HEK293T (cell line): ENCODE data around the gene RMDN2.

Experiments used
- ARNT ChIP-seq: fragments of 450-650 bp; IDR thresholded peaks from 2 replicates; pipeline ENCODE4 v1.6.1; 2017; ENCODE audit warnings: mild to moderate bottlenecking
- BHLHE40 ChIP-seq: fragments of 450-650 bp; IDR thresholded peaks from 2 replicates; pipeline ENCODE4 v1.6.1; 2016; ENCODE audit warnings: mild to moderate bottlenecking, moderate library complexity, borderline replicate concordance
- ELF4 ChIP-seq: fragments of 450-650 bp; IDR thresholded peaks from 2 replicates; pipeline ENCODE4 v1.6.1; 2017; ENCODE audit warnings: antibody characterized with exemption
- FOXA1 ChIP-seq: fragments of 450-650 bp; IDR thresholded peaks from 2 replicates; pipeline ENCODE4 v1.6.1; 2016; ENCODE audit warnings: mild to moderate bottlenecking
- FOXK2 ChIP-seq: fragments of 450-650 bp; IDR thresholded peaks from 2 replicates; pipeline ENCODE4 v1.6.1; 2016; ENCODE audit warnings: mild to moderate bottlenecking
- FOXM1 ChIP-seq: fragments of 450-650 bp; IDR thresholded peaks from 2 replicates; pipeline ENCODE4 v1.6.1; 2017; ENCODE audit warnings: mild to moderate bottlenecking, borderline replicate concordance
- HDGF ChIP-seq: fragments of 450-650 bp; IDR thresholded peaks from 2 replicates; pipeline ENCODE4 v1.6.1; 2017; ENCODE audit warnings: antibody characterized with exemption, borderline replicate concordance
- LEF1 ChIP-seq: fragments of 450-650 bp; IDR thresholded peaks from 2 replicates; pipeline ENCODE4 v1.6.1; 2017; ENCODE audit warnings: mild to moderate bottlenecking, borderline replicate concordance
- SP1 ChIP-seq: fragments of 450-650 bp; IDR thresholded peaks from 2 replicates; pipeline ENCODE4 v1.6.1; 2017
- SUZ12 ChIP-seq: fragments of 450-650 bp; IDR thresholded peaks from 2 replicates; pipeline ENCODE4 v1.6.1; 2016; ENCODE audit warnings: mild to moderate bottlenecking
- TARDBP ChIP-seq: fragments of 450-650 bp; IDR thresholded peaks from 2 replicates; pipeline ENCODE4 v1.6.1; 2016
- ZNF384 ChIP-seq: fragments of 450-650 bp; IDR thresholded peaks from 2 replicates; pipeline ENCODE4 v1.6.1; 2016
- TF ChIP-seq, protein P1 (sequence below): fragments of 450-650 bp; IDR thresholded peaks from 2 replicates; pipeline ENCODE4 v1.6.1; 2016

DNA sequence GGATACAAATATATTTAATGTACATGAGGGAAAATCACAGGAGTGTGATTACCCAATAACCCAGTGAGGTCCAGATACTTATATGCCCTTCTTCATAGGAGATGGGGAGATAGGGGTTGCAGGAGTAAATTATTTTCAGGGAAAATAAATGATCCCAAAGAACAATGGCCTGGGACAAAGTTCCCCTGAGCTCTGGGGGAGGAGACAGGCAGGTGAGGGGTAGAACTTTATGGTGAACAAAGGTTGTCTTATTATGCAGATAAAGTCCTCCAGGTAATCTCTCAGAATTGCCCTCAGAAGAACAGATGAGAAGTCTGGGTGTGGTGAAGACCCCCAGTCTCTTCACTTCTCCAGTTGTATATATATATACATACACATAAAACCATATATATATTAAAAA is 22.1 kb upstream of the RMDN2 start:
- TF ChIP-seq SP1 (no peak), FOXA1 (no peak), TARDBP (no peak), ELF4 (no peak), BHLHE40 (no peak), LEF1 (no peak), FOXM1 (no peak), SUZ12 (no peak), FOXK2 (no peak), ARNT (no peak), HDGF (no peak), ZNF384 (no peak)
- TF ChIP-seq, protein P1, sequence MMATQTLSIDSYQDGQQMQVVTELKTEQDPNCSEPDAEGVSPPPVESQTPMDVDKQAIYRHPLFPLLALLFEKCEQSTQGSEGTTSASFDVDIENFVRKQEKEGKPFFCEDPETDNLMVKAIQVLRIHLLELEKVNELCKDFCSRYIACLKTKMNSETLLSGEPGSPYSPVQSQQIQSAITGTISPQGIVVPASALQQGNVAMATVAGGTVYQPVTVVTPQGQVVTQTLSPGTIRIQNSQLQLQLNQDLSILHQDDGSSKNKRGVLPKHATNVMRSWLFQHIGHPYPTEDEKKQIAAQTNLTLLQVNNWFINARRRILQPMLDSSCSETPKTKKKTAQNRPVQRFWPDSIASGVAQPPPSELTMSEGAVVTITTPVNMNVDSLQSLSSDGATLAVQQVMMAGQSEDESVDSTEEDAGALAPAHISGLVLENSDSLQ = no peak
